Testis (tissue), 5 donors: ENCODE measurements around the gene PCDH12. TPM values are rescaled to one million over a fixed set of nuclear protein-coding genes. Genes with fewer than 3 reads are reported as not detected.

ENCODE experiments used
- DNase-seq: peaks from one replicate; pipeline ENCODE4 v3.0.0-alpha.2; 2019
- H3K27ac ChIP-seq, 2 donors: fragments of 200-600 bp; sonication (generic); one replicate each; pipeline ENCODE4 v1.5.1; 2019
- H3K27me3 ChIP-seq: fragments of 200-600 bp; sonication (generic); one replicate; pipeline ENCODE4 v1.5.1; 2019
- H3K36me3 ChIP-seq: fragments of 200-600 bp; sonication (generic); one replicate; pipeline ENCODE4 v1.5.1; 2017; ENCODE audit warnings: low read depth; ENCODE audit errors: missing control alignments
- H3K4me1 ChIP-seq: fragments of 200-600 bp; sonication (generic); one replicate; pipeline ENCODE4 v1.5.1; 2019
- H3K4me3 ChIP-seq, 2 donors: fragments of 200-600 bp; sonication (generic); one replicate each; pipeline ENCODE4 v1.5.1; 2017 to 2019
- H3K9me3 ChIP-seq: fragments of 200-600 bp; sonication (generic); one replicate; pipeline ENCODE4 v1.5.1; 2017
- POLR2A ChIP-seq: fragments of 450-650 bp; IDR thresholded peaks from one replicate; pipeline ENCODE4 v1.6.1; 2017; ENCODE audit warnings: antibody characterized with exemption, mild to moderate bottlenecking, moderate library complexity
- WGBS, 2 donors: methylation state at CpG; one replicate each; pipeline ENCODE4 v1.1.5; 2018; 5-methylcytosine and 5-hydroxymethylcytosine counted together
- intact Hi-C: fragments of 100-400 bp; cut with DNase I; formaldehyde crosslinking; loops from one replicate; pipeline ENCODE4 v1.15.1; 2023; ENCODE audit warnings: low total_unique reads
- long read RNA-seq, 2 donors: transcript quantifications; one replicate each; lab custom pipeline, GENCODE V29; 2026
- polyA plus RNA-seq: library from polyadenylated mRNA; stranded (reverse); fragments of 350-450 nt; fragmentation: Illumina TruSeq; extraction: RNeasy Lipid Tissue Mini Kit (QIAGEN cat#74804); gene quantifications from one replicate; pipeline ENCODE4 v1.2.3, GENCODE V29; 2014; ENCODE audit warnings: low read depth, low replicate concordance; ENCODE audit not compliant: insufficient read depth
- total RNA-seq, 2 donors: library from RNA; depleted of rRNA; stranded (reverse); fragments of >200 nt; gene quantifications; one replicate each; pipeline ENCODE4 v1.2.3, GENCODE V29; 2016
- TF ChIP-seq, protein P1 (sequence below), 3 experiments: fragments of 450-650 bp in 2 of 3; fragments of 200-600 bp in 1 of 3; sonication (generic) in 1 of 3; IDR thresholded peaks; one replicate each; pipeline ENCODE4 v1.5.1; 2016 to 2019; ENCODE audit warnings: antibody characterized with exemption in 3 of 3, mild to moderate bottlenecking in 2 of 3, moderate library complexity in 1 of 3

PCDH12 gene
- total RNA-seq (1 to 10 TPM in 1 of 2 donors, under 1 TPM in 1; 0.31 to 2.0 TPM), polyA plus RNA-seq (1.6 TPM)
- long read RNA-seq, donor 1: 0 reads
- long read RNA-seq, donor 2, full-length matches to known transcripts: 2 of 29 reads
- long read RNA-seq, donor 2, partial matches to known transcripts: 13 of 29 reads
- long read RNA-seq, donor 2, other reads (novel, unspliced or antisense): 14 of 29 reads

DNA sequence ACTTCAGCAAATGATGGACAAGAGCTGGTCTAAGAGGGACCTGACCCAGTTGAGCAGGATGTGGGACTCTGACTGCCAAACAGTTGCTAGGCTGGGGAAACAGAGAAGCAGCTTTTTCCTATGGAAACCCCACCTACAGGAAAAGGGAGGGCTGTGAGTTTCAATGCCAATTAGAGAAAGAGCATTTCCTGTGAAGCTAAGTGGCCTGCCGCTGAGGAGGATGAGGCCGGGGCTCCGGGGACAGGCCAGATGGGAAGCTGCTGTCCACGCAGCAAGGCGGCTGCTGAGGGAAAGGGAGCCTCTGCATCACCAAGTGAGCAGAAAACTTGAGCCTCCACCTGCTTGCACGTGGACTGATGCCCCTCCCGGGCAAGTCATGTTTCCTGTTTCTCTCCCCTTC lies at the start of gene PCDH12:
PCDH12 (minus strand) TSS at position 90 of the 400 bp plus-strand sequence. CDS start 351 bp downstream, outside the sequence.
- Histone ChIP-seq H3K36me3 (no peaks in the 10 kb centered on the region), H3K4me1 (peaks cover 6% of the 10 kb centered on the region), H3K27me3 (no peaks in the 10 kb centered on the region), H3K9me3 (no peaks in the 10 kb centered on the region), H3K4me3 (no peak within 1 kb of the TSS), H3K27ac (no peak within 1 kb of the TSS)
- DNase-seq: no peak
- TF ChIP-seq, protein P1, sequence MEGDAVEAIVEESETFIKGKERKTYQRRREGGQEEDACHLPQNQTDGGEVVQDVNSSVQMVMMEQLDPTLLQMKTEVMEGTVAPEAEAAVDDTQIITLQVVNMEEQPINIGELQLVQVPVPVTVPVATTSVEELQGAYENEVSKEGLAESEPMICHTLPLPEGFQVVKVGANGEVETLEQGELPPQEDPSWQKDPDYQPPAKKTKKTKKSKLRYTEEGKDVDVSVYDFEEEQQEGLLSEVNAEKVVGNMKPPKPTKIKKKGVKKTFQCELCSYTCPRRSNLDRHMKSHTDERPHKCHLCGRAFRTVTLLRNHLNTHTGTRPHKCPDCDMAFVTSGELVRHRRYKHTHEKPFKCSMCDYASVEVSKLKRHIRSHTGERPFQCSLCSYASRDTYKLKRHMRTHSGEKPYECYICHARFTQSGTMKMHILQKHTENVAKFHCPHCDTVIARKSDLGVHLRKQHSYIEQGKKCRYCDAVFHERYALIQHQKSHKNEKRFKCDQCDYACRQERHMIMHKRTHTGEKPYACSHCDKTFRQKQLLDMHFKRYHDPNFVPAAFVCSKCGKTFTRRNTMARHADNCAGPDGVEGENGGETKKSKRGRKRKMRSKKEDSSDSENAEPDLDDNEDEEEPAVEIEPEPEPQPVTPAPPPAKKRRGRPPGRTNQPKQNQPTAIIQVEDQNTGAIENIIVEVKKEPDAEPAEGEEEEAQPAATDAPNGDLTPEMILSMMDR (IDR thresholded peaks at IDR 0.05): no peak
- TF ChIP-seq POLR2A: no peak
- intact Hi-C loops: loop anchor here (10.0 kb wide), 1 partner anchor 73 kb away; no protein-coding TSS in a partner anchor
- 61 to 63% methylated on average over 7 of the region's 7 CpGs for WGBS, 2 donors

DNA sequence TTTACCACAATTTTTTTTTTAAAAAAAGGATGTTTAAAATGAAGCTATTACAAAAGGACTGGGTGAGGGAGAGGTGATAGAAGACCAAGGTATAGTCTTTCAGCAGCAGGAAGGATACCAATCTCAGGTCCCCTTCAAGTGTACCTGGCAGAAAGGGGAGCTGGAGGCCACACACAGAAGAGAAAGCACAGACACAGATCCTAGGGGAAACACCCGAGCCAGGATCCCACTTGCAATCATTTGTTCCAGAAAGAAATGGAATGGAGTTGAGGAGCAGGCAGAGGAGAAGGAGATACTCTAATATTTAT lies 49.2 kb upstream of the PCDH12 start:
- H3K27me3 ChIP-seq: no peaks in the 10 kb centered on the region
- no peaks in the 10 kb centered on the region for H3K36me3 ChIP-seq
- H3K27ac ChIP-seq: no peak overlapping the region
- intact Hi-C loops: no loop called here
- whole genome bisulfite sequencing, 2 donors: 81 to 95% methylated on average over 1 of the region's 1 CpG
- TF ChIP-seq, protein P1 (IDR thresholded peaks at IDR 0.05): no peak
- no peak for TF ChIP-seq POLR2A
- DNase-seq: no peak
- H3K9me3 ChIP-seq: no peaks in the 10 kb centered on the region
- H3K4me1 ChIP-seq: peaks cover 6% of the 10 kb centered on the region
- no peak overlapping the region for H3K4me3 ChIP-seq

DNA sequence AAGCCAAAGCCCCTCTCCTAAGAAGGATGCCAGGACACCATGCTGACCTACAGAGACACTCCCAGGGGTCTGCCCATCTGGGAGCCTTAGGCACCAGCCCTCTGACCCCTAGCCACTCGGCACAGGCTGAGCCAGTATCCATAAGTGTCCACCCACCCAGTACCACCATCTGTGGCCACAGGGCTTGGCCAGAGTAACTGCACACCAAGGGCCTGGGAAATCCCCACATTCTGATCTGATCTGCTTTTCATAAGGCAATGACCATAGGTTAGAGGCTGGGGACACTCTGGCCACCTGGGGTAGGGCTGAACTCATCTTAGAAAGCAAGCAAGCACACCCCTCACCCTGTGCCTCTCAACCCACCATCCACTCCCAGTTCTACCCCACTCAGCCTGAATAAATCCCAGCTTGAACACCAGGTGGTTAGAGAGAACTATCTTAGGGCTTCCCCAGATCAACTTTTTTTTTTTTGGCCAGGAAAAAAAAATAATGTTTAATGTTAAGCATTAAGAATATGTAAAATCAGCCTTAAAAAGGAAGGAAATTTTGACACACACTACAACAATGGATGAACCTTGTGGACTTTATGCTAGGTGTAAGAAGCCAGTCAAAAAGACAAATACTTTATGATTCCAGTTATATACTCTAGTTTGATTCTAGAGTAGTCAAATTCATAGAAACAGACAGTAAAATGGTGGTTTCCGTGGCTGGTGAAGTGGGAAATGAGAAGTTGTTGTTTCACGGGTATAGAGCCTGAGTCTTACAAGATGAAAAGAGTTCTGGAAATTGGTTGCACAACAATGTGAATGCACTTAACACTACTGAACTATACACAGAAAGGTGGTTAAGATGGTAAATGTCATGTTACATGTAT lies 48.6 kb upstream of the PCDH12 start:
- Histone ChIP-seq H3K9me3 (no peaks in the 10 kb centered on the region), H3K36me3 (no peaks in the 10 kb centered on the region), H3K27ac (no peak overlapping the region), H3K4me3 (no peak overlapping the region), H3K4me1 (peaks cover 2% of the 10 kb centered on the region), H3K27me3 (no peaks in the 10 kb centered on the region)
- no peak for TF ChIP-seq POLR2A
- TF ChIP-seq, protein P1 (IDR thresholded peaks at IDR 0.05): no peak
- WGBS, 2 donors: 85 to 92% methylated on average over 2 to 3 of the region's 3 CpGs
- intact Hi-C loops: no loop called here
- no peak for DNase-seq

DNA sequence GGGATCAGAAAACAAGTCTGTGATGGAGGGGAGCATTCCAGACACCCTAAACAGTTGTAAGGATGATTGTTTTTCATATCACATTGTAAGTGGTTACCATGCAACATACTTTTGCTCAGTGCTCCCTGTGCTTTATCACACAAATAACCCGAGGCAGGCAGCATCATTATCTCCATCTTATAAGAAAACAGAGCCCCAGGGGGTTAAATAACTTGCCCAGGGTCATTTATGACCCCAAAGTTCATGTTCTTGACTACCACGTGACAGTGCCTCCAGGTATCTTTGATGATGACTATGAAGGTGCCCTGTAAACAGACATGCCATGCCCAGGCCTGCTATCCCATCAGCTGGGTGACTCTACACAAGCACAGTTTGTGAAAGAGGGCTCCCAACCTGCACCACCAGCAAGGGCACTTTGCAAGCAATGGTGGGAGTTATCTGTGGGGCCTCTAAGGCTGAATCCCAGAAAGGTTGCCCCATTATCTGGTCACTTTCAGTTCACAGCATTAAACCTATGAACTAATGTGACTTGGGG lies 45.3 kb upstream of the PCDH12 start:
- H3K4me3 ChIP-seq: no peak overlapping the region
- WGBS, 2 donors: 62 to 90% methylated on average over 2 of the region's 2 CpGs
- no peaks in the 10 kb centered on the region for H3K36me3 ChIP-seq
- H3K4me1 ChIP-seq: no peaks in the 10 kb centered on the region
- H3K27ac ChIP-seq: no peak overlapping the region
- no peaks in the 10 kb centered on the region for H3K9me3 ChIP-seq
- intact Hi-C loops: no loop called here
- DNase-seq: no peak
- no peaks in the 10 kb centered on the region for H3K27me3 ChIP-seq
- TF ChIP-seq, protein P1 (IDR thresholded peaks at IDR 0.05): no peak
- no peak for TF ChIP-seq POLR2A
